Renal pelvis (tissue), 4 donors: Measurements from ENCODE around the gene CEP152. TPM values are rescaled to one million over a fixed set of nuclear protein-coding genes. Genes with fewer than 3 reads are reported as not detected.

Experiments used
- DNase-seq: peaks from one replicate; pipeline ENCODE4 v3.0.0-alpha.2; 2013
- polyA plus RNA-seq, 3 donors: library from polyadenylated mRNA; unstranded; fragments of 120-200 nt; gene quantifications; one replicate each; pipeline ENCODE4 v1.2.1, GENCODE V29; 2013; ENCODE audit not compliant: insufficient read length in 3 of 3

CEP152 gene
- polyA plus RNA-seq, 3 donors = 6.3 to 11.0 (median 9.7) TPM

- no peak for DNase-seq
Measured at GRCh38 chr15:48708641-48709040, 102.2 kb downstream of the CEP152 start.

- DNase-seq = no peak
Measured at GRCh38 chr15:48705381-48705780, 105.5 kb downstream of the CEP152 start.

- DNase-seq = no peak
Measured at GRCh38 chr15:48703544-48703943, 107.3 kb downstream of the CEP152 start.

GRCh38 chr15:48702569-48703236, 108.2 kb downstream of the CEP152 start:
- DNase-seq = no peak

- DNase-seq = no peak
Measured at GRCh38 chr15:48696627-48697312, 114.1 kb downstream of the CEP152 start.

- no peak for DNase-seq
Measured at GRCh38 chr15:48695827-48696573, 114.9 kb downstream of the CEP152 start.

GRCh38 chr15:48695088-48695826, 115.6 kb downstream of the CEP152 start:
- DNase-seq = no peak

GRCh38 chr15:48693484-48693883, 117.4 kb downstream of the CEP152 start:
- DNase-seq = no peak

GRCh38 chr15:48688493-48688892, 122.4 kb downstream of the CEP152 start:
- no peak for DNase-seq

Other genes starting within 250 kb of the CEP152 start
- gene FBN1, start 165.4 kb downstream of the CEP152 start, polyA plus RNA-seq = 100 to 1,000 TPM in 1 of 3 donors, 10 to 100 TPM in 2; 83.0 to 100 (median 83.5) TPM
- 100 to 1,000 TPM; 307 to 389 (median 329) TPM for gene EID1, start 67.1 kb upstream of the CEP152 start, polyA plus RNA-seq
- 1 to 10 TPM; 1.8 to 2.4 (median 2.3) TPM for gene SHC4, start 152.8 kb upstream of the CEP152 start, polyA plus RNA-seq
- gene SECISBP2L, start 235.4 kb upstream of the CEP152 start, polyA plus RNA-seq = 10 to 100 TPM; 41.4 to 63.8 (median 62.3) TPM